Medulla oblongata (tissue), 1 donor: ENCODE results near the gene TRIM62.

Source experiments
- DNase-seq: peaks from one replicate; pipeline ENCODE4 v3.0.0-alpha.2; 2015; ENCODE audit errors: extremely low spot score

The TRIM62 gene

DNA sequence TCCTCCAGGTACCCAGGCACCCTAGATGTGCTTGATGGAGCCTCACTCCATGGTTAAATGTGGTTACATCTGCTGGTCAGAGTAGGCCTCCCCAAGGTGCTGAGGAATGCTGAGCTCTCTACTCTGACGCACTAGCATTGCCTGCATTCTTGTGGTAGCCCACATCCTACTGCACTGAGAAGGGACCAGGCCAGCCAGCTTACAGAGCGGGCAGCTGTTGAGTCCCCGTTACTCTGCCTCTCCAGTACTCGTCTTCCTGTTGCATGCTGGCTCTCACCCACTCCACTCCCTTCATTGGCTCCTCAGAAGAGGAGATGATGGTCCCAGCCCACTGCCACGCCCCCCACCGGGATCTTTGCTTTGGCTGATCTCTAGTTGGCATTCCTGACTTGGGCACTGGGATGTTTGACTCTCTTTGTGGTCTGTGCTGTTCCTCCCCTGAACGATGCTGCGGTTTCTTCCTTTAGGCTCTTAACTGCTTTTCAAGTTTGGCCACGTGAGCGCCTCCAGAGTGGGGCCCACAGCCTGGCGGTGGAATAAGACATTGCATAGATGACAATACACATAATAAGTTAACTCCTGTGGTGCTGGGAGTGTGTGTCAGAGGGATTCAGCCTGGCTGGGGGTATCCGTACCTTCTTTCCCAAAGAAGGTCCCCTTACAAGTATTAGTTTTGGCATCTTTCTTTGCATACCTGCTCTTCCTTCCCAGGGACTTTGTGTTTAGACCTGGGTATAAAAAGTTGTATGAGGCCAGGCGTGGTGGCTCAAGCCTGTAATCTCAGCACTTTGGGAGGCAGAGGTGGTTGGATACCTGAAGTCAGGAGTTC is 82.3 kb downstream of the TRIM62 start:
- DNase-seq = no peak

- DNase-seq = no peak
Observed at GRCh38 chr1:33098371-33098770, 83.5 kb downstream of the TRIM62 start.

- DNase-seq = no peak
Observed at GRCh38 chr1:33097762-33098161, 84.1 kb downstream of the TRIM62 start.

DNA sequence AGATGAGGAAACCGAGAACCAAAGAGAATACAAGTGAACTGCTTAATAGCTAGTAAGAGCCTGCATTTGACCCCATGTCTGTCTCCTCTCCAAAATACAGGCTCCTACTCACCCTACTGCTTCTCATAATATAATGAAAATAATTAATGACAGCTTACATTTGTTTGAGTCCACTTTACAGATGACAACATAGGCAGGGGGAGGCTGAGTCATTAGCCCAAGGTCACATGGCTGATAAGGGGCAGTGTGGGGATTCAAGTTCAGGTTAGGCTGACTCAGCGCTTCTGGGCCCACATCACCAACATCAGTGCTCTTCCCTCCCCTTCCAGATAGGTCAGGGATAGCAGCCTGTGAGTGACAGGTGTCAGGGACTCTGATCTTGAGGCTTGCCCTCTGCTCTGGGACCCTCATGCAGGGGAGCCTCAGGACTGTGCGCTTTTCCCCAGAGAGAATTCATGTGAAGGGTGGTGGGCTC is 84.7 kb downstream of the TRIM62 start:
- no peak for DNase-seq

- no peak for DNase-seq
Observed at GRCh38 chr1:33096363-33097005, 85.4 kb downstream of the TRIM62 start.
